Effector memory CD8-positive, alpha-beta T cell (primary cell): ENCODE measurements around the gene NKX2-1.

Source experiments
- ATAC-seq: fragments of 150-1000 bp; cut with Tn5 transposase; replicated peaks from 2 replicates; pipeline ENCODE4 v1.10.0; 2021; ENCODE audit warnings: mild to moderate bottlenecking, moderate library complexity
- DNase-seq, 3 experiments: peaks; one replicate each; pipeline ENCODE4 v3.0.0; 2021
- H3K27ac Mint-ChIP-seq, 2 donors: one replicate each; pipeline ENCODE4 v1.8.0; 2022; ENCODE audit warnings: mild to moderate bottlenecking in 2 of 2, mixed read lengths in 2 of 2, moderate library complexity in 2 of 2
- H3K27me3 Mint-ChIP-seq, 2 donors: one replicate each; pipeline ENCODE4 v1.8.0; 2022; ENCODE audit warnings: mixed read lengths in 2 of 2
- H3K36me3 Mint-ChIP-seq: one replicate; pipeline ENCODE4 v1.8.0; 2022; ENCODE audit warnings: mild to moderate bottlenecking, moderate library complexity, mixed read lengths; ENCODE audit not compliant: insufficient read depth
- H3K4me1 Mint-ChIP-seq, 2 donors: one replicate each; pipeline ENCODE4 v1.8.0; 2022; ENCODE audit warnings: low read depth in 2 of 2, mixed read lengths in 2 of 2
- H3K4me3 Mint-ChIP-seq, 2 donors: one replicate each; pipeline ENCODE4 v1.8.0; 2022; ENCODE audit warnings: mild to moderate bottlenecking in 2 of 2, mixed read lengths in 2 of 2, moderate library complexity in 2 of 2
- H3K9me3 Mint-ChIP-seq, 2 donors: one replicate each; pipeline ENCODE4 v1.8.0; 2022; ENCODE audit warnings: mixed read lengths in 2 of 2

NKX2-1 gene

GRCh38 chr14:36505892-36506731 is 13.9 kb downstream of the NKX2-1 start:
- Mint-ChIP-seq H3K9me3 (peaks cover 0 to 10% of the 10 kb centered on the region in 2 donors), H3K27me3 (peaks cover 85 to 91% of the 10 kb centered on the region in 2 donors), H3K27ac (no peak overlapping the region), H3K4me1 (peaks cover 7 to 10% of the 10 kb centered on the region in 2 donors), H3K36me3 (no peaks in the 10 kb centered on the region), H3K4me3 (no peak overlapping the region)
- no peak for ATAC-seq
- no peak for DNase-seq

GRCh38 chr14:36505181-36505815 is 14.7 kb downstream of the NKX2-1 start:
- Mint-ChIP-seq H3K9me3 (peaks cover 0 to 10% of the 10 kb centered on the region in 2 donors), H3K4me1 (peaks cover 7 to 10% of the 10 kb centered on the region in 2 donors), H3K27ac (no peak overlapping the region), H3K27me3 (peaks cover 78 to 87% of the 10 kb centered on the region in 2 donors), H3K36me3 (no peaks in the 10 kb centered on the region), H3K4me3 (peak overlapping the region in 1 of 2 donors; percentile 18)
- DNase-seq: no peak
- no peak for ATAC-seq

DNA sequence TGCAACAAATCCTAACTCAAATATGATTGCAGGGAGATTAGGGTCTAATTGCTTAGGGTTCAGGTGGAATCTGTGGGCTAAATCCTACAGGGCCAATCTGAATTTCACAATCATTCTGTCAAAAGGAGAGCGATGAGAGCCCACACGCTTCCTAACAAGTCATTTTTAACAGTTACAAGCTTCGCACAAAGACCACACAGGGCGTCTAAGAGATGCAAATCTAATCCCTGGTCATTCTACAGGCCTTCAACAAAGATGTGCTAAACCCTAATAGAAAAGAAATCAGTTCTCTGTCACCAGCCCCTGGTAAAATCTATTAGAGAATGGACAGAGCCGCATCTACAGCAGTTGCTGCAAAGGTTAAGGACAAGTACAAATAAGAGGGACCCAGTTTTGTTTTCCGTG is 15.3 kb downstream of the NKX2-1 start:
- Mint-ChIP-seq H3K27ac (no peak overlapping the region), H3K4me3 (peak overlapping the region in 1 of 2 donors; percentile 18), H3K9me3 (peaks cover 0 to 10% of the 10 kb centered on the region in 2 donors), H3K36me3 (no peaks in the 10 kb centered on the region), H3K4me1 (peaks cover 7 to 10% of the 10 kb centered on the region in 2 donors), H3K27me3 (peaks cover 73 to 87% of the 10 kb centered on the region in 2 donors)
- no peak for DNase-seq
- no peak for ATAC-seq

DNA sequence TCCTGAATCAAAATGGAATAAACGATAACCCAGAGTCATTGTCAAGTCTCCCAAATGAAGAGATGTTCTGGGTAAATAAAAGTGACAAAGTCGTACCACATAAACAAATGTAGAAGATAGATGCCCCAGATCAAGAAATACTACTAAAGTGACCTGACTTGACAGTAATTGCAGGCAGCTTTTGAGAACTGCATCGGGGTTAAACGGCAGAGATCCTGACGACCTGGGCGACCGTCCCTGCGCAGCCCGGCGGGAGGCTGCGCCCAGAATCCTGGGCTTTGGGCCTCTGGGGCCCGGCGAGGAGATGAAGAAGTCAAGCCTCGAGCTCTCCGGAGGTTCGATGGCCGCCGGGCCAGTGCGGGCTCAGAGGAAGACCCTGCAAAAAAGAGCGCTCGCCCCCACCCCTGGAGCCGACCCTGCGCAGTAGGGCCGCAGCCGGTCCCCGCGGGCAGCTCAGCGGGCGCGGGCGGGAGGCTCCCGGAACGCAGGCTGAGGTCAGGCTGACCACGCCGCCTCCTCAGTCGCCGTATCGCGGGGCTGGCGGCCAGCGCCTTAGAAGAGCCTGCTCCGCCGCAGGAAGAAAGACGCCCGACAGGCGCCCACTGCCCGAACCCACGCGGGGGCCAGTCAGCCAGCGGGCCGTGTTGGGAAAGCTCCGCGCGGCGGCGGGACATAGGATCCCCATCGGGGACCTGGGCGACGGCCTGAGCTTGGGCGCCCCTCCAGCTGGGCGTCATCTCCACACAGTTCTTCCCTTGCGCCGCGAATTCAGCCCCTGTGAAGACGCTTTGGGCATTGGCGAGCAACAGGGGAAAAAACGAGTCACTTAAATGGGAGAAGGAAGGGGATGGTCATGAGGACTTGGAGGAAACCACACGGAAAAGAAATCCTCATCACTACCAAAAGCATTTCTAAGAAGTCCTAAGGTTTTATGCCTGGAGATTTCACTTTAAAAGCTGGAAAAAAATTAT is 16.0 kb downstream of the NKX2-1 start:
- H3K4me3 Mint-ChIP-seq: no peak overlapping the region
- no peak overlapping the region for H3K27ac Mint-ChIP-seq
- no peaks in the 10 kb centered on the region for H3K36me3 Mint-ChIP-seq
- peaks cover 0 to 10% of the 10 kb centered on the region in 2 donors for H3K9me3 Mint-ChIP-seq
- DNase-seq (no peak), ATAC-seq (no peak)
- peaks cover 65 to 85% of the 10 kb centered on the region in 2 donors for H3K27me3 Mint-ChIP-seq
- H3K4me1 Mint-ChIP-seq: peaks cover 7 to 10% of the 10 kb centered on the region in 2 donors

GRCh38 chr14:36502558-36503508 is 17.2 kb downstream of the NKX2-1 start:
- no peak for ATAC-seq

DNA sequence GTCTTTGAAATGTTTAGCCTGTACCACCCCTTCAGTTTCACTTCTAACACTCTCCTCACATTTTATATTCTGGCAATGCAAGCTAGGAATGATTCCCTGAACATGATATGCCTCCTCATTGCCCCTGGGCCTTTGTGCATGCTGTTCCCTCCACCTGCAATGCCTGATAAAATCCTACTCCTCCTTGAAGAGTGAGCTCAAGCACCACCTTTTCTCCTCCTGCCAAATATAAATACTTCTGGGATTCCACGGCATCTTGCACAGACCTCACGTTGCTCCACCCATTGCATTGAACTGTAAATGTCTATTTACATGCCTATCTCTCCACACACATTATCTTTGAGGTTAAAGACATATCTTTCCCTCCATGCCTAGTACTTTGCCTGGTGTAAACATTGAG is 21.1 kb downstream of the NKX2-1 start:
- ATAC-seq (no peak), DNase-seq (no peak)
- H3K4me3 Mint-ChIP-seq: no peak overlapping the region
- H3K27ac Mint-ChIP-seq: no peak overlapping the region
- H3K9me3 Mint-ChIP-seq: peaks cover 0 to 5% of the 10 kb centered on the region in 2 donors
- H3K36me3 Mint-ChIP-seq: no peaks in the 10 kb centered on the region
- H3K27me3 Mint-ChIP-seq: peaks cover 25 to 49% of the 10 kb centered on the region in 2 donors
- peaks cover 3 to 4% of the 10 kb centered on the region in 2 donors for H3K4me1 Mint-ChIP-seq

More at GRCh38 chr14:36502558-36503508, 17.2 kb downstream of the NKX2-1 start:
- H3K4me3 Mint-ChIP-seq: no peak overlapping the region
- no peak for DNase-seq
- H3K36me3 Mint-ChIP-seq: no peaks in the 10 kb centered on the region
- peaks cover 56 to 75% of the 10 kb centered on the region in 2 donors for H3K27me3 Mint-ChIP-seq
- H3K9me3 Mint-ChIP-seq: peaks cover 0 to 10% of the 10 kb centered on the region in 2 donors
- no peak overlapping the region for H3K27ac Mint-ChIP-seq
- H3K4me1 Mint-ChIP-seq: peaks cover 7 to 10% of the 10 kb centered on the region in 2 donors

GRCh38 chr14:36496346-36496745 is 23.7 kb downstream of the NKX2-1 start:
- Mint-ChIP-seq H3K4me1 (no peaks in the 10 kb centered on the region), H3K27ac (no peak overlapping the region), H3K9me3 (no peaks in the 10 kb centered on the region), H3K36me3 (no peaks in the 10 kb centered on the region), H3K4me3 (no peak overlapping the region), H3K27me3 (peaks cover 11 to 25% of the 10 kb centered on the region in 2 donors)
- ATAC-seq (no peak), DNase-seq (no peak)

- Mint-ChIP-seq H3K4me1 (no peaks in the 10 kb centered on the region), H3K36me3 (no peaks in the 10 kb centered on the region), H3K9me3 (no peaks in the 10 kb centered on the region), H3K27ac (no peak overlapping the region), H3K4me3 (no peak overlapping the region), H3K27me3 (peaks cover 11 to 25% of the 10 kb centered on the region in 2 donors)
- DNase-seq (no peak), ATAC-seq (no peak)
These were observed 24.4 kb downstream of the NKX2-1 start for GRCh38 chr14:36495666-36496065.

- ATAC-seq (no peak), DNase-seq (no peak)
- no peak overlapping the region for H3K4me3 Mint-ChIP-seq
- H3K4me1 Mint-ChIP-seq: no peaks in the 10 kb centered on the region
- H3K27me3 Mint-ChIP-seq: peaks cover 11 to 16% of the 10 kb centered on the region in 2 donors
- H3K27ac Mint-ChIP-seq: no peak overlapping the region
- H3K36me3 Mint-ChIP-seq: no peaks in the 10 kb centered on the region
- H3K9me3 Mint-ChIP-seq: no peaks in the 10 kb centered on the region
These were observed 26.3 kb downstream of the NKX2-1 start for GRCh38 chr14:36493761-36494160.

- H3K27ac Mint-ChIP-seq: no peak overlapping the region
- DNase-seq (no peak), ATAC-seq (no peak)
- no peaks in the 10 kb centered on the region for H3K36me3 Mint-ChIP-seq
- H3K4me3 Mint-ChIP-seq: no peak overlapping the region
- H3K9me3 Mint-ChIP-seq: peaks cover 0 to 1% of the 10 kb centered on the region in 2 donors
- no peaks in the 10 kb centered on the region for H3K4me1 Mint-ChIP-seq
- H3K27me3 Mint-ChIP-seq: peaks cover 0 to 30% of the 10 kb centered on the region in 2 donors
These were observed 34.3 kb downstream of the NKX2-1 start for GRCh38 chr14:36485773-36486172.

- Mint-ChIP-seq H3K9me3 (peaks cover 3 to 21% of the 10 kb centered on the region in 2 donors), H3K36me3 (no peaks in the 10 kb centered on the region), H3K27me3 (no peaks in the 10 kb centered on the region), H3K27ac (no peak overlapping the region), H3K4me3 (no peak overlapping the region), H3K4me1 (no peaks in the 10 kb centered on the region)
- ATAC-seq: no peak
- DNase-seq: no peak
These were observed 40.7 kb downstream of the NKX2-1 start for GRCh38 chr14:36479344-36479743.

GRCh38 chr14:36478782-36479181 is 41.2 kb downstream of the NKX2-1 start:
- Mint-ChIP-seq H3K36me3 (no peaks in the 10 kb centered on the region), H3K9me3 (peaks cover 3 to 21% of the 10 kb centered on the region in 2 donors), H3K4me3 (no peak overlapping the region), H3K27me3 (no peaks in the 10 kb centered on the region), H3K27ac (no peak overlapping the region), H3K4me1 (no peaks in the 10 kb centered on the region)
- ATAC-seq (no peak), DNase-seq (no peak)
